ENCODE data around the gene OLIG3. TPM values are rescaled to one million over a fixed set of nuclear protein-coding genes. Genes with fewer than 3 reads are reported as not detected.

Gene OLIG3
- total RNA-seq, 1 experiment from 2014 or later, result not detected

GRCh38 chr6:137490961-137491360, 3.2 kb downstream of the OLIG3 start:
- no peak for DNase-seq
- Mint-ChIP-seq H3K9me3 (ENCODE audit: low read depth, unreplicated experiment) (no peaks in the 10 kb centered on the region), H3K27ac (ENCODE audit: unreplicated experiment) (no peak overlapping the region), H3K27me3 (ENCODE audit: unreplicated experiment) (peaks cover 39% of the 10 kb centered on the region), H3K4me3 (ENCODE audit: low read depth, unreplicated experiment) (no peak overlapping the region), H3K36me3 (ENCODE audit: insufficient read depth, unreplicated experiment) (no peaks in the 10 kb centered on the region), H3K4me1 (ENCODE audit: low read depth, unreplicated experiment) (no peaks in the 10 kb centered on the region)
- CTCF ChIA-PET, result no interaction called here
- intact Hi-C loops (cut with micrococcal nuclease; ENCODE audit: unreplicated experiment), result no loop called here
- TF ChIP-seq CTCF (IDR thresholded peaks at IDR 0.05; ENCODE audit: unreplicated experiment), result no peak
- BruUV-seq (replicated peaks), result no TSS peak

- H3K27ac Mint-ChIP-seq (ENCODE audit: unreplicated experiment), result no peak overlapping the region
- CTCF ChIA-PET, result no interaction called here
- no peak for DNase-seq
- no peak for TF ChIP-seq CTCF (IDR thresholded peaks at IDR 0.05; ENCODE audit: unreplicated experiment)
- H3K4me1 Mint-ChIP-seq (ENCODE audit: low read depth, unreplicated experiment), result no peaks in the 10 kb centered on the region
- BruUV-seq (replicated peaks), result no TSS peak
- no peaks in the 10 kb centered on the region for H3K36me3 Mint-ChIP-seq (ENCODE audit: insufficient read depth, unreplicated experiment)
- no peaks in the 10 kb centered on the region for H3K9me3 Mint-ChIP-seq (ENCODE audit: low read depth, unreplicated experiment)
- no peak overlapping the region for H3K4me3 Mint-ChIP-seq (ENCODE audit: low read depth, unreplicated experiment)
- peaks cover 39% of the 10 kb centered on the region for H3K27me3 Mint-ChIP-seq (ENCODE audit: unreplicated experiment)
- intact Hi-C loops (cut with micrococcal nuclease; ENCODE audit: unreplicated experiment), result no loop called here
Observed at GRCh38 chr6:137490006-137490905, 3.9 kb downstream of the OLIG3 start.

- no peak overlapping the region for H3K4me3 Mint-ChIP-seq (ENCODE audit: low read depth, unreplicated experiment)
Observed at GRCh38 chr6:137489046-137490005, 4.9 kb downstream of the OLIG3 start.

More at GRCh38 chr6:137489046-137490005, 4.9 kb downstream of the OLIG3 start:
- CTCF ChIA-PET, result no interaction called here
- Mint-ChIP-seq H3K27me3 (ENCODE audit: unreplicated experiment) (peaks cover 35% of the 10 kb centered on the region), H3K4me1 (ENCODE audit: low read depth, unreplicated experiment) (no peaks in the 10 kb centered on the region), H3K36me3 (ENCODE audit: insufficient read depth, unreplicated experiment) (no peaks in the 10 kb centered on the region), H3K27ac (ENCODE audit: unreplicated experiment) (no peak overlapping the region), H3K9me3 (ENCODE audit: low read depth, unreplicated experiment) (no peaks in the 10 kb centered on the region)
- intact Hi-C loops (cut with micrococcal nuclease; ENCODE audit: unreplicated experiment), result no loop called here
- DNase-seq, result no peak
- no peak for TF ChIP-seq CTCF (IDR thresholded peaks at IDR 0.05; ENCODE audit: unreplicated experiment)
- BruUV-seq (replicated peaks), result no TSS peak
